Epithelial cell of proximal tubule (primary cell): Measurements from ENCODE around the gene AADAT. TPM values are rescaled to one million over a fixed set of nuclear protein-coding genes. Genes with fewer than 3 reads are reported as not detected.

Experiments
- DNase-seq: peaks from one replicate; pipeline ENCODE4 v3.0.0-alpha.2; 2011; ENCODE audit warnings: low read depth
- H3K4me3 ChIP-seq: 2 replicates; pipeline ENCODE4 v1.5.1; 2011; ENCODE audit warnings: low read depth, mild to moderate bottlenecking, low read length
- CTCF ChIP-seq: conservative IDR thresholded peaks from 2 replicates; pipeline ENCODE4 v1.5.1; 2012; ENCODE audit warnings: low read depth, mild to moderate bottlenecking, low read length
- total RNA-seq: library from RNA; depleted of rRNA; stranded (reverse); fragments of >200 nt; gene quantifications from 2 replicates; pipeline ENCODE4 v1.2.3, GENCODE V29; 2015

The AADAT gene
- total RNA-seq, 1 donor from 2014 or later = 17.4 TPM

- DNase-seq = no peak
- TF ChIP-seq CTCF = no peak
- no peak overlapping the region for H3K4me3 ChIP-seq
These were observed 9.3 kb downstream of the AADAT start for GRCh38 chr4:170080496-170080895.

- no peak overlapping the region for H3K4me3 ChIP-seq
- no peak for DNase-seq
- no peak for TF ChIP-seq CTCF
These were observed 9.8 kb downstream of the AADAT start for GRCh38 chr4:170079981-170080380.

- no peak for TF ChIP-seq CTCF
- DNase-seq = no peak
- H3K4me3 ChIP-seq = no peak overlapping the region
These were observed 18.6 kb downstream of the AADAT start for GRCh38 chr4:170071196-170071595.

- TF ChIP-seq CTCF = no peak
- DNase-seq = no peak
- no peak overlapping the region for H3K4me3 ChIP-seq
These were observed 21.2 kb downstream of the AADAT start for GRCh38 chr4:170068438-170069128.

- H3K4me3 ChIP-seq = no peak overlapping the region
- TF ChIP-seq CTCF = no peak
- no peak for DNase-seq
These were observed 30.3 kb downstream of the AADAT start for GRCh38 chr4:170059421-170059820.

GRCh38 chr4:170058826-170059225 lies 30.9 kb downstream of the AADAT start:
- no peak for TF ChIP-seq CTCF
- no peak for DNase-seq
- no peak overlapping the region for H3K4me3 ChIP-seq

GRCh38 chr4:170057866-170058265 lies 31.9 kb downstream of the AADAT start:
- no peak for TF ChIP-seq CTCF
- no peak for DNase-seq
- H3K4me3 ChIP-seq = no peak overlapping the region
